Keratinocyte (primary cell): ENCODE measurements around the gene MCUB. TPM values are rescaled to one million over a fixed set of nuclear protein-coding genes. Genes with fewer than 3 reads are reported as not detected.

Experiments
- DNase-seq: peaks from one replicate; pipeline ENCODE4 v3.0.0-alpha.2; 2011; ENCODE audit warnings: low read depth, missing footprints, low spot score
- FAIRE-seq: peaks from 2 replicates; lab custom pipeline; 2011; peaks lifted over from hg19 to GRCh38; lab: Jason Lieb, UNC
- H2AFZ ChIP-seq: 2 replicates; pipeline ENCODE4 v1.6.0; 2012; ENCODE audit warnings: low read length, control low read depth, inconsistent platforms; ENCODE audit not compliant: control insufficient read depth
- H3K27ac ChIP-seq: 2 replicates; pipeline ENCODE4 v1.5.1; 2011; ENCODE audit warnings: low read length; ENCODE audit not compliant: control insufficient read depth, insufficient read depth
- H3K27me3 ChIP-seq: 3 replicates; pipeline ENCODE4 v1.6.0; 2011; ENCODE audit warnings: low read length; ENCODE audit not compliant: control insufficient read depth, insufficient read depth; ENCODE audit errors: extremely low read depth
- H3K36me3 ChIP-seq, 2 experiments: 2 replicates in 1 of 2; 3 replicates in 1 of 2; pipeline ENCODE4 v1.5.1; 2011; ENCODE audit warnings: low read length in 2 of 2, mild to moderate bottlenecking in 1 of 2; ENCODE audit not compliant: control insufficient read depth in 2 of 2, insufficient read depth in 2 of 2; ENCODE audit errors: extremely low read depth in 1 of 2
- H3K4me1 ChIP-seq: 3 replicates; pipeline ENCODE4 v1.5.1; 2011; ENCODE audit warnings: low read length; ENCODE audit not compliant: control insufficient read depth, insufficient read depth; ENCODE audit errors: extremely low read depth
- H3K4me2 ChIP-seq: 3 replicates; pipeline ENCODE4 v1.6.0; 2011; ENCODE audit warnings: low read depth, low read length; ENCODE audit not compliant: control insufficient read depth, insufficient read depth; ENCODE audit errors: extremely low read depth
- H3K4me3 ChIP-seq, 3 experiments: fragments of 200-600 bp in 1 of 3; sonication (generic) in 1 of 3; 2 replicates in 2 of 3; 3 replicates in 1 of 3; pipeline ENCODE4 v1.5.1; 2011 to 2016; ENCODE audit warnings: low read length in 3 of 3, mild to moderate bottlenecking in 3 of 3, control low read depth in 2 of 3, inconsistent platforms in 1 of 3, low read depth in 1 of 3, mixed read lengths in 1 of 3, mixed run types in 1 of 3, moderate library complexity in 1 of 3; ENCODE audit not compliant: control insufficient read depth in 2 of 3, insufficient read depth in 2 of 3; ENCODE audit errors: extremely low read depth in 1 of 3
- H3K79me2 ChIP-seq: 2 replicates; pipeline ENCODE4 v1.6.0; 2012; ENCODE audit warnings: low read length; ENCODE audit not compliant: control insufficient read depth, insufficient read depth
- H3K9ac ChIP-seq: 3 replicates; pipeline ENCODE4 v1.6.0; 2011; ENCODE audit warnings: low read length; ENCODE audit not compliant: control insufficient read depth, insufficient read depth; ENCODE audit errors: extremely low read depth
- H3K9me1 ChIP-seq: 3 replicates; pipeline ENCODE4 v1.6.0; 2011; ENCODE audit warnings: low read length; ENCODE audit not compliant: control insufficient read depth, insufficient read depth; ENCODE audit errors: extremely low read depth
- H3K9me3 ChIP-seq: 2 replicates; pipeline ENCODE4 v1.5.1; 2012; ENCODE audit warnings: low read depth, low read length; ENCODE audit not compliant: control insufficient read depth
- H4K20me1 ChIP-seq: 3 replicates; pipeline ENCODE4 v1.6.0; 2011; ENCODE audit warnings: low read length; ENCODE audit not compliant: control insufficient read depth, insufficient read depth; ENCODE audit errors: extremely low read depth
- CTCF ChIP-seq, 3 experiments: IDR thresholded peaks in 1 of 3; conservative IDR thresholded peaks in 1 of 3; optimal IDR thresholded peaks in 1 of 3; 2 replicates in 2 of 3; 3 replicates in 1 of 3; pipeline versions ENCODE3 to v1.5.1; 2011; ENCODE audit warnings: low read length in 3 of 3, mild to moderate bottlenecking in 3 of 3, moderate library complexity in 2 of 3, control low read depth in 1 of 3, inconsistent platforms in 1 of 3; ENCODE audit not compliant: insufficient read depth in 2 of 3; ENCODE audit errors: extremely low read depth in 1 of 3
- EZH2 ChIP-seq: IDR thresholded peaks from one replicate; pipeline ENCODE4 v1.6.1; 2012; ENCODE audit warnings: inconsistent platforms, mild to moderate bottlenecking, low read length, moderate library complexity
- dilution Hi-C: fragments of 300-500 bp; cut with MboI; formaldehyde crosslinking; loops from one replicate; pipeline ENCODE4 v1.7.0; 2020; ENCODE audit warnings: low sequenced_read_pairs; ENCODE audit not compliant: extremely low pct_ligation_motif_present
- polyA plus RNA-seq, 5 experiments: library from polyadenylated mRNA; depleted of rRNA in 3 of 5; stranded (reverse) in 3 of 5; stranded (forward) in 1 of 5; unstranded in 1 of 5; fragments of >200 nt; gene quantifications; 1 replicate in 1 of 5; 2 replicates in 3 of 5; 3 replicates in 1 of 5; pipeline versions ENCODE4 v1.2.1 to v1.2.3, GENCODE V29; 2011 to 2012; ENCODE audit warnings: missing spikeins in 2 of 5, low read depth in 1 of 5, low replicate concordance in 1 of 5

Gene MCUB
- polyA plus RNA-seq, 1 donor (not counting 4 experiments of a cell fraction or from before 2014, with no cell fraction given) = 20.3 TPM

- Histone ChIP-seq H3K4me2 (no peak overlapping the region), H3K27ac (no peak overlapping the region), H3K4me1 (no peaks in the 10 kb centered on the region), H4K20me1 (no peaks in the 10 kb centered on the region), H3K9me3 (no peaks in the 10 kb centered on the region), H3K79me2 (peaks cover 12% of the 10 kb centered on the region), H3K9me1 (no peaks in the 10 kb centered on the region), H3K36me3 (peaks cover 0 to 10% of the 10 kb centered on the region in 2 experiments), H3K4me3 (no peak overlapping the region), H2AFZ (no peak overlapping the region), H3K27me3 (no peaks in the 10 kb centered on the region), H3K9ac (no peak overlapping the region)
- dilution Hi-C loops = no loop called here
- DNase-seq = no peak
- TF ChIP-seq EZH2 (no peak), CTCF (optimal IDR thresholded peaks at IDR 0.05 in 1 of 3, IDR thresholded peaks at IDR 0.05 in 1 of 3, conservative IDR thresholded peaks at IDR 0.05 in 1 of 3; ENCODE audit: extremely low read depth in 1 of 3, insufficient read depth in 2 of 3, low read length in 3 of 3) (no peak)
- no peak for FAIRE-seq
These were observed 159.6 kb downstream of the MCUB start for GRCh38 chr4:109719604-109720003.

- no peak overlapping the region for H2AFZ ChIP-seq
- TF ChIP-seq CTCF (optimal IDR thresholded peaks at IDR 0.05 in 1 of 3, IDR thresholded peaks at IDR 0.05 in 1 of 3, conservative IDR thresholded peaks at IDR 0.05 in 1 of 3; ENCODE audit: extremely low read depth in 1 of 3, insufficient read depth in 2 of 3, low read length in 3 of 3) (no peak), EZH2 (no peak)
- H3K4me2 ChIP-seq = no peak overlapping the region
- peaks cover 0 to 10% of the 10 kb centered on the region in 2 experiments for H3K36me3 ChIP-seq
- no peak overlapping the region for H3K27ac ChIP-seq
- no peaks in the 10 kb centered on the region for H3K9me1 ChIP-seq
- no peak for FAIRE-seq
- no peaks in the 10 kb centered on the region for H4K20me1 ChIP-seq
- no peak overlapping the region for H3K9ac ChIP-seq
- DNase-seq = no peak
- H3K4me3 ChIP-seq = no peak overlapping the region
- H3K27me3 ChIP-seq = no peaks in the 10 kb centered on the region
- no peaks in the 10 kb centered on the region for H3K9me3 ChIP-seq
- dilution Hi-C loops = no loop called here
- no peaks in the 10 kb centered on the region for H3K4me1 ChIP-seq
- peaks cover 21% of the 10 kb centered on the region for H3K79me2 ChIP-seq
These were observed 161.0 kb downstream of the MCUB start for GRCh38 chr4:109721033-109721432.
